NCI-H526 treated with DMSO at 0.1 percent for 48 hours (cell line): ENCODE data around the gene CENPX.
"Not testable (repeated sequence)": the region's sequence is repeated elsewhere in the genome, so short reads cannot be mapped to it uniquely, and the experiment has no call there.

Experiments used
- DNase-seq: peaks from one replicate; lab custom pipeline; 2025; lab: John Stamatoyannopoulos, UW

Gene CENPX

GRCh38 chr17:81998691-81999438, 23.8 kb downstream of the CENPX start:
- no peak for DNase-seq

GRCh38 chr17:81998212-81998611, 24.5 kb downstream of the CENPX start:
- DNase-seq, result no peak

GRCh38 chr17:81996757-81997441, 25.8 kb downstream of the CENPX start:
- no peak for DNase-seq

- no peak for DNase-seq
Observed at GRCh38 chr17:81996232-81996756, 26.4 kb downstream of the CENPX start.

GRCh38 chr17:81995463-81996231, 27.0 kb downstream of the CENPX start:
- DNase-seq, result no peak

- DNase-seq, result no peak
Observed at GRCh38 chr17:81994593-81995462, 27.9 kb downstream of the CENPX start.

- DNase-seq, result no peak
Observed at GRCh38 chr17:81993729-81994592, 28.7 kb downstream of the CENPX start.

- DNase-seq, result no peak
Observed at GRCh38 chr17:81992306-81993102, 30.2 kb downstream of the CENPX start.

- no peak for DNase-seq
Observed at GRCh38 chr17:81991684-81992305, 30.9 kb downstream of the CENPX start.

GRCh38 chr17:81990836-81991683, 31.6 kb downstream of the CENPX start:
- no peak for DNase-seq

GRCh38 chr17:81987161-81987770, 35.4 kb downstream of the CENPX start:
- no peak for DNase-seq

GRCh38 chr17:81986606-81987005, 36.1 kb downstream of the CENPX start:
- DNase-seq, result no peak

- no peak for DNase-seq
Observed at GRCh38 chr17:81984773-81985410, 37.8 kb downstream of the CENPX start.

GRCh38 chr17:81983639-81984373, 38.9 kb downstream of the CENPX start:
- no peak for DNase-seq

GRCh38 chr17:81983011-81983638, 39.6 kb downstream of the CENPX start:
- DNase-seq, result no peak

- DNase-seq, result not testable (repeated sequence)
Observed at GRCh38 chr17:81981511-81981910, 41.2 kb downstream of the CENPX start.
